Upper lobe of left lung (tissue), 4 donors: Measurements from ENCODE around the gene LDLRAD2.
"Not testable (repeated sequence)": the region's sequence is repeated elsewhere in the genome, so short reads cannot be mapped to it uniquely, and the experiment has no call there.

ENCODE experiments used
- CTCF ChIP-seq, 6 experiments: fragments of 450-650 bp in 4 of 6; fragments of 200-600 bp in 2 of 6; sonication (generic) in 2 of 6; IDR thresholded peaks; one replicate each; pipeline ENCODE4 v1.5.1; 2016 to 2019; ENCODE audit warnings: antibody characterized with exemption in 6 of 6
- EP300 ChIP-seq, 4 donors: sonication (generic); formaldehyde crosslinking; IDR thresholded peaks; one replicate each; pipeline ENCODE4 v1.5.1; 2017; ENCODE audit warnings: antibody characterized with exemption in 4 of 4, control low read depth in 2 of 4
- POLR2A ChIP-seq, 4 donors: fragments of 450-650 bp; IDR thresholded peaks; one replicate each; pipeline ENCODE4 v1.5.1; 2016 to 2017; ENCODE audit warnings: antibody characterized with exemption in 4 of 4, mild to moderate bottlenecking in 2 of 4
- POLR2AphosphoS5 ChIP-seq, 2 donors: sonication (generic); formaldehyde crosslinking; IDR thresholded peaks; one replicate each; pipeline ENCODE4 v1.5.1; 2017; ENCODE audit warnings: antibody characterized with exemption in 2 of 2

GRCh38 chr1:21771672-21772071, 40.4 kb upstream of the LDLRAD2 start:
- TF ChIP-seq CTCF, POLR2A, EP300, POLR2AphosphoS5 (IDR thresholded peaks at IDR 0.05): not testable (repeated sequence)
